ENCODE results near the gene TWSG1.
"Not testable (repeated sequence)": the region's sequence is repeated elsewhere in the genome, so short reads cannot be mapped to it uniquely, and the experiment has no call there.

TWSG1 gene

GRCh38 chr18:9387891-9388290, 53.3 kb downstream of the TWSG1 start:
- TF ChIP-seq, protein P1, sequence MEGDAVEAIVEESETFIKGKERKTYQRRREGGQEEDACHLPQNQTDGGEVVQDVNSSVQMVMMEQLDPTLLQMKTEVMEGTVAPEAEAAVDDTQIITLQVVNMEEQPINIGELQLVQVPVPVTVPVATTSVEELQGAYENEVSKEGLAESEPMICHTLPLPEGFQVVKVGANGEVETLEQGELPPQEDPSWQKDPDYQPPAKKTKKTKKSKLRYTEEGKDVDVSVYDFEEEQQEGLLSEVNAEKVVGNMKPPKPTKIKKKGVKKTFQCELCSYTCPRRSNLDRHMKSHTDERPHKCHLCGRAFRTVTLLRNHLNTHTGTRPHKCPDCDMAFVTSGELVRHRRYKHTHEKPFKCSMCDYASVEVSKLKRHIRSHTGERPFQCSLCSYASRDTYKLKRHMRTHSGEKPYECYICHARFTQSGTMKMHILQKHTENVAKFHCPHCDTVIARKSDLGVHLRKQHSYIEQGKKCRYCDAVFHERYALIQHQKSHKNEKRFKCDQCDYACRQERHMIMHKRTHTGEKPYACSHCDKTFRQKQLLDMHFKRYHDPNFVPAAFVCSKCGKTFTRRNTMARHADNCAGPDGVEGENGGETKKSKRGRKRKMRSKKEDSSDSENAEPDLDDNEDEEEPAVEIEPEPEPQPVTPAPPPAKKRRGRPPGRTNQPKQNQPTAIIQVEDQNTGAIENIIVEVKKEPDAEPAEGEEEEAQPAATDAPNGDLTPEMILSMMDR (IDR thresholded peaks at IDR 0.05; ENCODE audit: control extremely low read depth, extremely low read depth, low read depth, missing control alignments) = no peak
- POLR2A ChIA-PET = no interaction called here
- DNase-seq (ENCODE audit: extremely low spot score) = no peak
- CTCF ChIA-PET = no interaction called here

DNA sequence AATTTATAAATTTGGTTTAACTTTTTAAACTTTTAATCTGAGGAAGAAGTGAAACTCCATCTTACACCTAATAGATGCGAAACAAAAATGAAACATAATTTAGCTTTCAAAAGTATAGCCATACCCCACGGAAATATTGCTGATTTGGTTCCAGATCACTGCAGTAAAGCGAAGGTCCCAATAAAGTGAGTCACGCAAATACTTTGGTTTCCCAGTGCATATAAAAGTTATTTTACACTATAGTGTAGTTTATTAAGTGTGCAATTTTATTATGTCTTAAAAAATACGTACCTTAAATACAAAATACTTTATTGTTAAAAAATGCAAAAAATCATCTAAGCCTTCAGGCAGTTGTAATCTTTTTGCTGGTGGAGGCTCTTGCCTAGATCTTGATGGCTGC, 55.1 kb downstream of the TWSG1 start:
- CTCF ChIA-PET = no interaction called here
- POLR2A ChIA-PET = no interaction called here
- TF ChIP-seq, protein P1 (IDR thresholded peaks at IDR 0.05; ENCODE audit: control extremely low read depth, extremely low read depth, low read depth, missing control alignments) = no peak
- DNase-seq (ENCODE audit: extremely low spot score) = no peak

DNA sequence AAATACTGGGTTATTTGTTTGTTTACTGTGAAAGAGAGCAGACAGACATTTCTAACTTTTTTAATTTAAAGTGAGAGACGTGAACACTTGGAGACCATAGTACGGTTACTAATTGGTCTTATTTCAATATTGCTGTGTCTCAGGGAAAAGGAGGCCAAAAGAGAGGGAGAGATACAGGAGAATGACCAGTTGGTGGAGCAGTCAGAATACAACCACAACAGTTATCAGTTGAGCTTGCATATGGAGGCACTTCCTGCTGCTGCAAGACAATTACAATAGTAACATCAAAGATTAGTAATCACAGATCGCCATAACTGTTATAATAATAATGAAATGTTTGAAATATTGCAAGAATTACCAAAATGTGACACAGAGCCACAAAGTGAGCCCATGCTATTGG, 58.2 kb downstream of the TWSG1 start:
- TF ChIP-seq, protein P1 (IDR thresholded peaks at IDR 0.05; ENCODE audit: control extremely low read depth, extremely low read depth, low read depth, missing control alignments) = no peak
- ChIA-PET POLR2A (no interaction called here), CTCF (interaction anchor here (1.4 to 1.8 kb wide), 5 partner anchors 11 to 124 kb away, joined by 3 to 6 read pairs (median 4); no protein-coding TSS in a partner anchor)
- no peak for DNase-seq (ENCODE audit: extremely low spot score)

DNA sequence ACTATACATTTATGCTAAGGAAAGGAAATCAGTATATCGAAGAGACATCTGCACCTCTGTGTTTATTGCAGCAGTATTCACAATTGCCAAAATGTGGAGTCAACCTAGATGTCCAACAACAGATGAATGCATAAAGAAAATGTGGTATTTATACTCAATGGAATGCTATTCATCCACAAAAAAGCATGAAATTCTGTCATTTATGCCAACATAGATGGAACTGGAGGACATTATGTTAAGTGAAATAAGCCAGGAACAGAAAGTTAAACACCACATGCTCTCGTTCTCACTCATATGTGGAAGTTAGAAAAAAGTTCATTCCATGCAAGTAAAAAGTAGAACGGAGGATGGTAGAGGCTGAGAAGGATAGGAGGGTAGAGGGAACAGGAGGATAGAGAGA, 59.5 kb downstream of the TWSG1 start:
- TF ChIP-seq, protein P1 (IDR thresholded peaks at IDR 0.05; ENCODE audit: control extremely low read depth, extremely low read depth, low read depth, missing control alignments) = no peak
- DNase-seq (ENCODE audit: extremely low spot score) = no peak
- POLR2A ChIA-PET = no interaction called here
- CTCF ChIA-PET = interaction anchor here (0.8 to 1.8 kb wide), 3 partner anchors 9 to 19 kb away, joined by 3 to 6 read pairs (median 3); no protein-coding TSS in a partner anchor

DNA sequence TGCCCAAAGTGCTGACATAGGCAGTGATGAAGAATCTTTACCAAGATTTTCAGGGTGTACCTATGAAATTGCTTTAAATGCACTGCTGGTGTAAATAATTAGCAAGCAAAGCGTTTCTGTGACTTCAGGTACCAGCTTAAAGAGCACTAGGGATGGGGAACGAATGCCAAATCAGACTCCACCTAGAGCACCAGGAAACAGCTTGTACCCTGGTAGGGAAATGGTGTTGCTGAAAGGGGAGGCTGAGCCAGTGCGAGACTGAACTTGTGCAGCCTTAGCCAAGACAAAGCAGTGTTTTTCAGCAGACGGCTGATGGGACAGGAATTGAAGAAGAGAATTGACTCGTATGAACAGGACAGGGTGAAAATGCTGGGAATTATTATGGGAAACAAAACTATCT, 65.6 kb downstream of the TWSG1 start:
- TF ChIP-seq, protein P1 (IDR thresholded peaks at IDR 0.05; ENCODE audit: control extremely low read depth, extremely low read depth, low read depth, missing control alignments) = no peak
- ChIA-PET POLR2A (no interaction called here), CTCF (no interaction called here)
- DNase-seq (ENCODE audit: extremely low spot score) = no peak

DNA sequence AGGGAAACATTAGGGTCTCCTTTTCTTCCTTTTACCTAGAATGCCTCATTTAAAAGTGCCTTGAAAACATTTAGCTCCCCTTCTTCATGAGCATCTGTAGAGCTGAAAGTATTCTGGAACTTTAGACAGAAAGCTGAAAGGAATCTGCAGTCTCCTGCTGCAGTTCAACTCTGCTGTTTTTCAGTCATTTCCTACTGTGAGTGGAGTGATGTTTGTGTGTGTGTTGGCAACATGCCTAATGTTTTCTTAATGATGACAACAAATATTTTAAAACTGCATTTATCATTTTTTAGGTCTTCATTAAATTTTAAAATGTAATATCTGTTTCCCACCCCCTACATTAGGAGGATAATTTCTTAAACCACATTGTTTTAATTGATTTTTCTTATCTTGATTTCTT, 66.6 kb downstream of the TWSG1 start:
- ChIA-PET CTCF (no interaction called here), POLR2A (no interaction called here)
- no peak for DNase-seq (ENCODE audit: extremely low spot score)
- TF ChIP-seq, protein P1 (IDR thresholded peaks at IDR 0.05; ENCODE audit: control extremely low read depth, extremely low read depth, low read depth, missing control alignments) = no peak

GRCh38 chr18:9402358-9403007, 67.9 kb downstream of the TWSG1 start:
- DNase-seq (ENCODE audit: extremely low spot score); POLR2A ChIA-PET; CTCF ChIA-PET: not testable (repeated sequence)
